ENCODE measurements around the gene ZNF708. TPM values are rescaled to one million over a fixed set of nuclear protein-coding genes. Genes with fewer than 3 reads are reported as not detected.
"Not testable (repeated sequence)": the region's sequence is repeated elsewhere in the genome, so short reads cannot be mapped to it uniquely, and the experiment has no call there.

Gene ZNF708
- total RNA-seq, 4 donors from 2014 or later, result 5.2 to 15.8 (median 8.4) TPM

DNA sequence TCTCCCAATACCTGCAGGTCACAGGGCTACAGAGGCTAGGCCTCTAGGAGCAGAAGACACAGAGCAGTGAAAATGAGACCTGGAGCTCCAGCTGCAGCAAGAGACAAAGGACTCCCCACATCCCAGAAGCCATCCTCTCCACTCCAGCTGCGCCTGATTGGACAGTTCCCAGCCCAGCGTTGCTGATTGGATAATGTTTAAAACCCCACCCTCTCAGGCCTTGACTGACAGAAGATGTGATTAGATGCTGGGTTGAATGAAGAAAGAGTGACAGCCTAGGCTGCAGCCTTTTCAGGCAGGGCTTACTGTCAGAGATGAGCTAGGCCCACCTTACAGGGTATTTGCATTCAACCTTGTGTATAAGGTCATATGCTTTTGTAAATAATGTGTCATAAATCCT lies 59.4 kb downstream of the ZNF708 start:
- WGBS, result 83% methylated on average over 2 of the region's 2 CpGs
- intact Hi-C loops (cut with DNase I), result no loop called here
- H3K4me1 ChIP-seq, result no peaks in the 10 kb centered on the region
- TF ChIP-seq EP300 (IDR thresholded peaks at IDR 0.05) (no peak), CTCF (IDR thresholded peaks at IDR 0.05) (no peak), POLR2A (IDR thresholded peaks at IDR 0.05; ENCODE audit: low read depth) (no peak), POLR2AphosphoS5 (IDR thresholded peaks at IDR 0.05) (no peak)
- peaks cover 0 to 21% (median 5%) of the 10 kb centered on the region in 4 donors for H3K9me3 ChIP-seq
- H3K36me3 ChIP-seq, result no peaks in the 10 kb centered on the region
- H3K4me3 ChIP-seq, result no peak overlapping the region
- no peaks in the 10 kb centered on the region for H3K27me3 ChIP-seq
- H3K27ac ChIP-seq (replicated peaks in 1 of 4), result no peak overlapping the region
- no peak for DNase-seq (ENCODE audit: extremely low spot score)

- intact Hi-C loops (cut with DNase I), result no loop called here
- Histone ChIP-seq H3K27me3 (no peaks in the 10 kb centered on the region), H3K9me3 (peaks cover 0 to 7% (median 0%) of the 10 kb centered on the region in 4 donors), H3K27ac (replicated peaks in 1 of 4) (no peak overlapping the region), H3K4me3 (no peak overlapping the region), H3K4me1 (no peaks in the 10 kb centered on the region), H3K36me3 (no peaks in the 10 kb centered on the region)
- TF ChIP-seq POLR2A (IDR thresholded peaks at IDR 0.05; ENCODE audit: low read depth) (no peak), CTCF (IDR thresholded peaks at IDR 0.05) (no peak), EP300 (IDR thresholded peaks at IDR 0.05) (no peak), POLR2AphosphoS5 (IDR thresholded peaks at IDR 0.05) (no peak)
- WGBS, result 100% methylated on average over 3 of the region's 12 CpGs
- DNase-seq (ENCODE audit: extremely low spot score), result no peak
These were observed 64.3 kb downstream of the ZNF708 start for GRCh38 chr19:21264891-21265290.

DNA sequence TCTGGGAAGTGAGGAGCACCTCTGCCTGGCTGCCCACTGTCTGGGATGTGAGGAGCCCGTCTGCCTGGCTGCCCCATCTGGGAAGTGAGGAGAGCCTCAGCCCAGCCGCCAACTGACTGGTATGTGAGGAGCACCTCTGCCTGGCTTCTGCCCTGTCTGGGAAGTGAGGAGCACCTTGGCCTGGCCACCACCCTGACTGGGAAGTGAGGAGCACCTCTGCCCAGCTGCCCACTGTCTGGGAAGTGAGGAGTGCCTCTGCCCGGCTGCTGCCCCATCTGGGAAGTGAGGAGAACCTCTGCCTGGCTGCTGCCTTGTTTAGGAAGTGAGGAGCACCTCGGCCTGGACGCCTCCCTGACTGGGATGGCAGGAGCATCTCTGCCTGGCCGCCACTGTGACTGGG lies 64.8 kb downstream of the ZNF708 start:
- WGBS, result 72% methylated on average over 5 of the region's 6 CpGs
- TF ChIP-seq EP300 (IDR thresholded peaks at IDR 0.05) (no peak), CTCF (IDR thresholded peaks at IDR 0.05) (no peak), POLR2AphosphoS5 (IDR thresholded peaks at IDR 0.05) (no peak), POLR2A (IDR thresholded peaks at IDR 0.05; ENCODE audit: low read depth) (no peak)
- no peak overlapping the region for H3K27ac ChIP-seq (replicated peaks in 1 of 4)

DNA sequence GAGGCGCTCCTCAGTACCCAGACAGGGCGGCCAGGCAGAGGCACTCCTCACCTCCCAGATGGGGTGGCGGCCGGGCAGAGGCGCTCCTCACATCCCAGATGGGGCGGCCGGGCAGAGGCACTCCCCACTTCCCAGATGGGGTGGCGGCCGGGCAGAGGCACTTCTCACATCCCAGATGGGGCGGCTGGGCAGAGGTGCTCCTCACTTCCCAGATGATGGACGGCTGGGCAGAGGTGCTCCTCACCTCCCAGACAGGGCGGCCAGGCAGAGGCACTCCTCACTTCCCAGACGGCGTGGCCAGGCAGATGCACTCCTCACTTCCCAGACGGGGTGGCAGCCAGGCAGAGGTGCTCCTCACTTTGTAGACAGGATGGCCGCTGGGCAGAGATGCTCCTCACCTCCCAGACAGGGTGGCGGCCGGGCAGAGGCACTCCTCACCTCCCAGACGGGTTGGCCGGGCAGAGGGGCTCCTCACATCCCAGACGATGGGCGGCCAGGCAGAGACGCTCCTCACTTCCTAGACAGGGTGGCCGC lies 68.3 kb downstream of the ZNF708 start:
- H3K27ac ChIP-seq (replicated peaks in 1 of 4); intact Hi-C loops (cut with DNase I); H3K4me3 ChIP-seq; H3K27me3 ChIP-seq; H3K9me3 ChIP-seq; H3K4me1 ChIP-seq; H3K36me3 ChIP-seq; DNase-seq (ENCODE audit: extremely low spot score): not testable (repeated sequence)
- 92% methylated on average over 22 of the region's 24 CpGs for WGBS

More for the DNA sequence above, 64.8 kb downstream of the ZNF708 start:
- Histone ChIP-seq H3K27me3 (no peaks in the 10 kb centered on the region), H3K4me1 (no peaks in the 10 kb centered on the region), H3K4me3 (no peak overlapping the region), H3K36me3 (no peaks in the 10 kb centered on the region), H3K9me3 (peaks cover 0 to 2% (median 0%) of the 10 kb centered on the region in 4 donors)
- intact Hi-C loops (cut with DNase I), result no loop called here
- no peak for DNase-seq (ENCODE audit: extremely low spot score)

DNA sequence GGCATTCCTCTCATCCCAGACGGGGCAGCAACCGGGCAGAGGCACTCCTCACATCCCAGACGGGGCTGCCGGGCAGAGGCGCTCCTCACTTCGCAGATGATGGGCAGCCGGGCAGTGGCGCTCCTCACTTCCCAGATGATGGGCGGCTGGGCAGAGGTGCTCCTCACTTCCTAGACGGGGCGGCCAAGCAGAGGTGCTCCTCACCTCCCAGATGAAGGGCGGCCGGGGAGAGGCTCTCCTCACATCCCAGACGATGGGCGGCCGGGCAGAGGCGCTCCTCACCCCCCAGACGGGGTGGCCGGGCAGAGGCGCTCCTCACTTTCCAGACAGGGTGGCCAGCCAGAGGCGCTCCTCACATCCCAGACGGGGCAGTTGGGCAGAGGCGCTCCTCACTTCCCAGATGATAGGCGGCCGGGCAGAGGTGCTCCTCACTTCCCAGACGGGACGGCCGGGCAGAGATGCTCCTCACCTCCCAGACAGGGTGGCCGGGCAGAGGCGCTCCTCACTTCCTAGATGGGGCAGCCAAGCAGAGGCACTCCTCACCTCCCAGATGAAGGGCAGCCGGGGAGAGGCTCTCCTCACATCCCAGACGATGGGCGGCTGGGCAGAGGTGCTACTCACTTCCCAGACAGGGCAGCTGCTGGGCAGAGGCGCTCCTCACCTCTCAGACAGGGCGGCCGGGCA lies 68.9 kb downstream of the ZNF708 start:
- intact Hi-C loops (cut with DNase I), result no loop called here
- no peak overlapping the region for H3K27ac ChIP-seq (replicated peaks in 1 of 4)
- TF ChIP-seq POLR2A (IDR thresholded peaks at IDR 0.05; ENCODE audit: low read depth), result no peak
- no peak for TF ChIP-seq EP300 (IDR thresholded peaks at IDR 0.05)
- TF ChIP-seq POLR2AphosphoS5 (IDR thresholded peaks at IDR 0.05), result no peak
- no peak for TF ChIP-seq CTCF (IDR thresholded peaks at IDR 0.05)
- H3K9me3 ChIP-seq, result no peaks in the 10 kb centered on the region
- H3K4me3 ChIP-seq, result no peak overlapping the region
- WGBS, result 97% methylated on average over 23 of the region's 36 CpGs
- H3K36me3 ChIP-seq, result no peaks in the 10 kb centered on the region
- no peaks in the 10 kb centered on the region for H3K4me1 ChIP-seq
- DNase-seq (ENCODE audit: extremely low spot score), result no peak
- no peaks in the 10 kb centered on the region for H3K27me3 ChIP-seq

- H3K36me3 ChIP-seq; DNase-seq (ENCODE audit: extremely low spot score); H3K27ac ChIP-seq (replicated peaks in 1 of 4); H3K27me3 ChIP-seq; H3K4me1 ChIP-seq; H3K9me3 ChIP-seq; H3K4me3 ChIP-seq; intact Hi-C loops (cut with DNase I): not testable (repeated sequence)
- 80% methylated on average over 12 of the region's 27 CpGs for WGBS
These were observed 69.6 kb downstream of the ZNF708 start for GRCh38 chr19:21259421-21260124.

All from esophagus muscularis mucosa (tissue), 4 donors.